ENCODE results near the gene ARHGEF38.

Gene ARHGEF38

GRCh38 chr4:105520819-105521790, 31.3 kb upstream of the ARHGEF38 start:
- Histone ChIP-seq H3K4me1 (ENCODE audit: insufficient read depth, low read length, poor library complexity, severe bottlenecking) (no peaks in the 10 kb centered on the region), H3K79me2 (ENCODE audit: insufficient read depth, low read length) (no peaks in the 10 kb centered on the region), H3K9ac (ENCODE audit: low read depth, low read length, poor library complexity, severe bottlenecking) (no peak overlapping the region), H3K27me3 (ENCODE audit: insufficient read depth, low read length, poor library complexity, severe bottlenecking) (no peaks in the 10 kb centered on the region), H3F3A (ENCODE audit: low read depth) (no peaks in the 10 kb centered on the region), H3K36me3 (ENCODE audit: insufficient read depth, low read length) (no peaks in the 10 kb centered on the region), H3K9me2 (replicated peaks; ENCODE audit: low read depth, low read length) (no peaks in the 10 kb centered on the region), H2AFZ (ENCODE audit: low read length) (no peak overlapping the region), H3K9me3 (ENCODE audit: insufficient read depth, low read depth, low read length) (no peaks in the 10 kb centered on the region), H3K4me3 (ENCODE audit: low read length, poor library complexity, severe bottlenecking) (no peak overlapping the region), H4K20me1 (ENCODE audit: insufficient read depth, low read length, poor library complexity, severe bottlenecking) (no peaks in the 10 kb centered on the region), H3K4me2 (ENCODE audit: low read depth, low read length, poor library complexity, severe bottlenecking) (no peak overlapping the region)
- TF ChIP-seq, protein P1, sequence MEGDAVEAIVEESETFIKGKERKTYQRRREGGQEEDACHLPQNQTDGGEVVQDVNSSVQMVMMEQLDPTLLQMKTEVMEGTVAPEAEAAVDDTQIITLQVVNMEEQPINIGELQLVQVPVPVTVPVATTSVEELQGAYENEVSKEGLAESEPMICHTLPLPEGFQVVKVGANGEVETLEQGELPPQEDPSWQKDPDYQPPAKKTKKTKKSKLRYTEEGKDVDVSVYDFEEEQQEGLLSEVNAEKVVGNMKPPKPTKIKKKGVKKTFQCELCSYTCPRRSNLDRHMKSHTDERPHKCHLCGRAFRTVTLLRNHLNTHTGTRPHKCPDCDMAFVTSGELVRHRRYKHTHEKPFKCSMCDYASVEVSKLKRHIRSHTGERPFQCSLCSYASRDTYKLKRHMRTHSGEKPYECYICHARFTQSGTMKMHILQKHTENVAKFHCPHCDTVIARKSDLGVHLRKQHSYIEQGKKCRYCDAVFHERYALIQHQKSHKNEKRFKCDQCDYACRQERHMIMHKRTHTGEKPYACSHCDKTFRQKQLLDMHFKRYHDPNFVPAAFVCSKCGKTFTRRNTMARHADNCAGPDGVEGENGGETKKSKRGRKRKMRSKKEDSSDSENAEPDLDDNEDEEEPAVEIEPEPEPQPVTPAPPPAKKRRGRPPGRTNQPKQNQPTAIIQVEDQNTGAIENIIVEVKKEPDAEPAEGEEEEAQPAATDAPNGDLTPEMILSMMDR (conservative IDR thresholded peaks at IDR 0.05; ENCODE audit: low read length) = peak; percentile 89
- no peak for TF ChIP-seq EZH2phosphoT487 (IDR thresholded peaks at IDR 0.05; ENCODE audit: borderline replicate concordance)

- no peak overlapping the region for H3K9ac ChIP-seq (ENCODE audit: low read depth, low read length, poor library complexity, severe bottlenecking)
- no peak overlapping the region for H3K4me2 ChIP-seq (ENCODE audit: low read depth, low read length, poor library complexity, severe bottlenecking)
- no peaks in the 10 kb centered on the region for H3K9me2 ChIP-seq (replicated peaks; ENCODE audit: low read depth, low read length)
- no peaks in the 10 kb centered on the region for H3K4me1 ChIP-seq (ENCODE audit: insufficient read depth, low read length, poor library complexity, severe bottlenecking)
- no peaks in the 10 kb centered on the region for H3K79me2 ChIP-seq (ENCODE audit: insufficient read depth, low read length)
- H2AFZ ChIP-seq (ENCODE audit: low read length) = no peak overlapping the region
- H3K27me3 ChIP-seq (ENCODE audit: insufficient read depth, low read length, poor library complexity, severe bottlenecking) = no peaks in the 10 kb centered on the region
- no peak overlapping the region for H3K4me3 ChIP-seq (ENCODE audit: low read length, poor library complexity, severe bottlenecking)
- no peaks in the 10 kb centered on the region for H3K36me3 ChIP-seq (ENCODE audit: insufficient read depth, low read length)
- no peaks in the 10 kb centered on the region for H3F3A ChIP-seq (ENCODE audit: low read depth)
- TF ChIP-seq, protein P1 (conservative IDR thresholded peaks at IDR 0.05; ENCODE audit: low read length) = no peak
- TF ChIP-seq EZH2phosphoT487 (IDR thresholded peaks at IDR 0.05; ENCODE audit: borderline replicate concordance) = no peak
- H4K20me1 ChIP-seq (ENCODE audit: insufficient read depth, low read length, poor library complexity, severe bottlenecking) = no peaks in the 10 kb centered on the region
- no peaks in the 10 kb centered on the region for H3K9me3 ChIP-seq (ENCODE audit: insufficient read depth, low read depth, low read length)
Measured at GRCh38 chr4:105526656-105527055, 25.8 kb upstream of the ARHGEF38 start.

GRCh38 chr4:105527081-105527480, 25.3 kb upstream of the ARHGEF38 start:
- Histone ChIP-seq H3K79me2 (ENCODE audit: insufficient read depth, low read length) (no peaks in the 10 kb centered on the region), H3K4me3 (ENCODE audit: low read length, poor library complexity, severe bottlenecking) (no peak overlapping the region), H4K20me1 (ENCODE audit: insufficient read depth, low read length, poor library complexity, severe bottlenecking) (no peaks in the 10 kb centered on the region), H3K9ac (ENCODE audit: low read depth, low read length, poor library complexity, severe bottlenecking) (no peak overlapping the region), H3K4me2 (ENCODE audit: low read depth, low read length, poor library complexity, severe bottlenecking) (no peak overlapping the region), H2AFZ (ENCODE audit: low read length) (no peak overlapping the region), H3K4me1 (ENCODE audit: insufficient read depth, low read length, poor library complexity, severe bottlenecking) (no peaks in the 10 kb centered on the region), H3K27me3 (ENCODE audit: insufficient read depth, low read length, poor library complexity, severe bottlenecking) (no peaks in the 10 kb centered on the region), H3K9me3 (ENCODE audit: insufficient read depth, low read depth, low read length) (no peaks in the 10 kb centered on the region), H3F3A (ENCODE audit: low read depth) (no peaks in the 10 kb centered on the region), H3K36me3 (ENCODE audit: insufficient read depth, low read length) (no peaks in the 10 kb centered on the region), H3K9me2 (replicated peaks; ENCODE audit: low read depth, low read length) (no peaks in the 10 kb centered on the region)
- TF ChIP-seq, protein P1 (conservative IDR thresholded peaks at IDR 0.05; ENCODE audit: low read length) = no peak
- TF ChIP-seq EZH2phosphoT487 (IDR thresholded peaks at IDR 0.05; ENCODE audit: borderline replicate concordance) = no peak

All from Loucy (cell line).